ENCODE data around the gene MAP3K7. TPM values are rescaled to one million over a fixed set of nuclear protein-coding genes. Genes with fewer than 3 reads are reported as not detected.

The MAP3K7 gene
- total and polyA plus RNA-seq, 2 of the 8 experiments (the other 6 are each of a cell fraction or from before 2014, with no cell fraction given), result 27.3 to 34.8 TPM

DNA sequence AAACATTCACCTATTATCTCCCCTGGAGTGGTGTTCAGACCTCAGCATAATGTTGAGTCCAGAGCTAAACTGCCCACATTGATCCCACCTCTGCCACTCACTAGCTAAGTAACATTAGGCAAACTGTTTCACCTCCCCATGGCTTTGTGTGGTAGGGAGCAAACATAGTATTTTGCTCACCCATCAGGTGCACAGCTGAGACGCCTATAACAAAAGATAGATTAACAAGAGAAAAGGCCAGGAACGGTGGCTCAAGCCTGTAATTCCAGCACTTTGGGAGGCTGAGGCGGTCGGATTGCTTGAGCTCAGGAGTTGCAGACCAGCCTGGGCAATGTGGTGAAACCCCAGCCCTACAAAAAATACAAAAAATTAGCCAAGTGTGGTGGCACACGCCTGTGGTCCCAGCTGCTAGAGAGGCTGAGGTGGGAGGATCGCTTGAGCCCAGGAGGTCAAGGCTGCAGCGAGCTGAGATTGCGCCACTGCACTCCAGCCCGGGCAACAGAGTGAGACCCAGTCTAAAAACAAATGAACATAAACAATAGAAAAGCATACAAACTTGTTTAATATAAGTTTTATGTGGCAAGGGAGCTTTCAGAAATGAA, 91.6 kb downstream of the MAP3K7 start (continued):
- no peak for TF ChIP-seq CTBP2 (IDR thresholded peaks at IDR 0.05; ENCODE audit: borderline replicate concordance, insufficient read depth, insufficient read length, low read length)
- peak; percentile 72; the same call in 1 of the 2 replicates for TF ChIP-seq TCF12 (IDR thresholded peaks at IDR 0.05; ENCODE audit: low read depth, low read length)
- TF ChIP-seq RXRA (IDR thresholded peaks at IDR 0.05; ENCODE audit: insufficient read depth, low read depth, low read length), result no peak
- no peak for TF ChIP-seq FOSL1 (IDR thresholded peaks at IDR 0.05; ENCODE audit: insufficient read depth, low read depth, low read length)
- TF ChIP-seq GTF2F1 (IDR thresholded peaks at IDR 0.05; ENCODE audit: borderline replicate concordance, low read depth, low read length), result no peak
- no peak for TF ChIP-seq SUZ12 (IDR thresholded peaks at IDR 0.05; ENCODE audit: low read length)

Data from H1 (cell line).